ENCODE results near the gene ZNF148. TPM values are rescaled to one million over a fixed set of nuclear protein-coding genes. Genes with fewer than 3 reads are reported as not detected.

Gene ZNF148
- total RNA-seq, 1 experiment from 2014 or later, result 24.8 TPM

GRCh38 chr3:125289429-125289981, 85.6 kb downstream of the ZNF148 start:
- no peak overlapping the region for H3K27ac Mint-ChIP-seq
- Histone ChIP-seq H3K9ac (ENCODE audit: extremely low read depth, insufficient read length, low read length) (no peak overlapping the region), H3K27me3 (ENCODE audit: insufficient read depth, low read length) (no peaks in the 10 kb centered on the region), H3K9me3 (ENCODE audit: control insufficient read depth, low read depth, low read length) (no peaks in the 10 kb centered on the region), H2BK15ac (ENCODE audit: low read depth, low read length) (no peak overlapping the region), H2AK5ac (ENCODE audit: insufficient read length, low read length) (no peak overlapping the region), H3K4ac (ENCODE audit: low read depth, low read length) (no peak overlapping the region), H4K8ac (replicated peaks; ENCODE audit: insufficient read length, low read depth, low read length) (no peak overlapping the region), H2BK120ac (ENCODE audit: low read depth, low read length, poor library complexity, severe bottlenecking) (no peak overlapping the region), H4K20me1 (ENCODE audit: control insufficient read depth, insufficient read depth, insufficient read length) (no peaks in the 10 kb centered on the region), H2BK5ac (ENCODE audit: insufficient read length, low read length) (no peak overlapping the region), H3K27ac (ENCODE audit: insufficient read length, low read depth, low read length) (no peak overlapping the region), H2AFZ (ENCODE audit: low read length) (no peak overlapping the region), H2BK12ac (ENCODE audit: insufficient read length, low read depth, low read length) (no peak overlapping the region), H4K91ac (ENCODE audit: insufficient read length, low read depth, low read length) (no peak overlapping the region), H3K14ac (ENCODE audit: insufficient read depth, low read length) (no peak overlapping the region), H4K5ac (ENCODE audit: insufficient read length, low read depth, low read length) (no peak overlapping the region), H3T11ph (ENCODE audit: low read length) (no peak overlapping the region), H3K4me1 (ENCODE audit: insufficient read depth, low read length) (no peaks in the 10 kb centered on the region), H3K56ac (ENCODE audit: insufficient read length, low read depth, low read length) (no peak overlapping the region), H3K23me2 (ENCODE audit: insufficient read length, low read depth, low read length, poor library complexity, severe bottlenecking) (no peaks in the 10 kb centered on the region), H3K79me1 (ENCODE audit: insufficient read depth, low read depth, low read length, poor library complexity, severe bottlenecking) (no peaks in the 10 kb centered on the region), H3K79me2 (ENCODE audit: insufficient read depth, low read length) (no peaks in the 10 kb centered on the region), H3K18ac (ENCODE audit: insufficient read length, low read depth, low read length) (no peak overlapping the region), H2BK20ac (ENCODE audit: low read depth, low read length, poor library complexity, severe bottlenecking) (no peak overlapping the region), H3K23ac (ENCODE audit: insufficient read length, low read depth, low read length) (no peak overlapping the region), H3K4me2 (ENCODE audit: insufficient read depth, insufficient read length, low read length) (no peak overlapping the region)
- no peaks in the 10 kb centered on the region for H3K27me3 Mint-ChIP-seq (ENCODE audit: low read depth)
- no peaks in the 10 kb centered on the region for H3K9me3 Mint-ChIP-seq
- WGBS (ENCODE audit: extremely low coverage, insufficient read length, low lambda C conversion rate), result no CpG with 5 or more reads among the region's 4 CpGs
- no peak overlapping the region for H3K4me3 Mint-ChIP-seq
- no peak for DNase-seq
- H3K4me1 Mint-ChIP-seq, result peaks cover 4 to 6% of the 10 kb centered on the region in 2 experiments
- TF ChIP-seq CTCF (conservative IDR thresholded peaks at IDR 0.05), result no peak
- peaks cover 3 to 11% (median 6%) of the 10 kb centered on the region in 3 experiments; a peak in 4 of 7 replicates for H3K36me3 Mint-ChIP-seq (ENCODE audit: insufficient read depth in 1 of 3, low read depth in 3 of 3)

Data from H9 (cell line).